Spleen (tissue), 7 donors: Measurements from ENCODE around the gene HFE.

Experiments
- CTCF ChIP-seq, 11 experiments: fragments of 200-600 bp in 7 of 11; fragments of 450-650 bp in 4 of 11; sonication (generic) in 4 of 11; IDR thresholded peaks in 8 of 11; conservative IDR thresholded peaks in 3 of 11; 1 replicate in 7 of 11; 2 replicates in 4 of 11; pipeline versions ENCODE4 v1.4.0 to v1.8.0; 2016 to 2021; ENCODE audit warnings: antibody characterized with exemption in 11 of 11, inconsistent platforms in 4 of 11, mild to moderate bottlenecking in 1 of 11
- POLR2A ChIP-seq, 3 donors: fragments of 450-650 bp; IDR thresholded peaks; one replicate each; pipeline ENCODE4 v1.5.1; 2017; ENCODE audit warnings: antibody characterized with exemption in 3 of 3, mild to moderate bottlenecking in 1 of 3
- POLR2AphosphoS5 ChIP-seq, 3 donors: sonication (generic); formaldehyde crosslinking; IDR thresholded peaks; one replicate each; pipeline ENCODE4 v1.5.1; 2017; ENCODE audit warnings: antibody characterized with exemption in 3 of 3
- donor health status: DM: no; HTN: no; CAD: no; lungs with moderate emphysema.
- donor health status: DM: no; HTN: no; CAD: no.
- donor health status: DM: no; HTN: no; CAD: no.

GRCh38 chr6:26140967-26141294, 53.7 kb downstream of the HFE start:
- TF ChIP-seq POLR2A (IDR thresholded peaks at IDR 0.05) = no peak
- no peak for TF ChIP-seq POLR2AphosphoS5 (IDR thresholded peaks at IDR 0.05)
- TF ChIP-seq CTCF (IDR thresholded peaks at IDR 0.05 in 8 of 11, conservative IDR thresholded peaks at IDR 0.05 in 3 of 11) = no peak
